HG03060 (cell line): ENCODE measurements around the gene RABGAP1L.
"Not testable (repeated sequence)": the region's sequence is repeated elsewhere in the genome, so short reads cannot be mapped to it uniquely, and the experiment has no call there.

Experiments
- ATAC-seq: cut with Tn5 transposase; IDR thresholded peaks from one replicate; pipeline ENCODE4 v1.9.1; 2021; ENCODE audit warnings: low read depth, moderate number of reproducible peaks; ENCODE audit not compliant: unreplicated experiment

Gene RABGAP1L

DNA sequence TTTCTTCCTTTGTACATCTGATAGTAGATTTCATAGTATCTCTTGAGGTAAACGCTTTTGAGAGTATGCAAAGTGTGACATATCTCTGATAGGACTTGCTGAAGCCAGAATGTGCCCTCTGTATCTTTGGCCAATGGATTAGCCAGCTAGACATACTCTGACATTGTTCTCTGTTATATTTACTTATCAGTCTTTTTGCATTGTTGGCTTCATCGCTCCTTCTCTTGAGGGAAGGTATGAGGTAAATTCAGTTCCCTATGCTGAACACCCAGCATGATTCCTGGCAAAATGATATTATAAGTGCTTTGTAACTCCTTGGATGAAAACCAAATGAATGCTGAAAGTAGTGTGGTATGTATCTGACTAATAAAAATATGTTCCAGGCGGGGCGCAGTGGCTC lies 677.2 kb downstream of the RABGAP1L start:
- no peak for ATAC-seq

DNA sequence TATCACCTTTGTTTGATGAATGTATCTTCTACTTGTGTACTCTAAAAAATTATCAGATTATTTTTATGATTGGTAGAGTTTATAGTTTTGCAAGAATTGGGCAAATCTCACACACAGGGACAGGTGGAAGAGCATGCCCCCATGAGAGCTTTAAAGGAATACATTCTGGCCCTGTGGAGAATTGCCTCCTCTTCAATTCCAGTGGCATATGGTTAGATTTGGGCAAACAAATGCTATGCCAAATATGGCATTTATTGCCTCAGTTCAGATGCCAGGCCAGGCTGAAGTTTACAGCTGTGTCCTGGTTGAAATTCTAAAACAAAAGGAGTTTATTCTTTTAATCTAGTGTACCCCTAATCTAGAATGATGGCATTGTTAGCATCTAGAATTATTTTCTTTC lies 678.1 kb downstream of the RABGAP1L start:
- ATAC-seq = no peak

DNA sequence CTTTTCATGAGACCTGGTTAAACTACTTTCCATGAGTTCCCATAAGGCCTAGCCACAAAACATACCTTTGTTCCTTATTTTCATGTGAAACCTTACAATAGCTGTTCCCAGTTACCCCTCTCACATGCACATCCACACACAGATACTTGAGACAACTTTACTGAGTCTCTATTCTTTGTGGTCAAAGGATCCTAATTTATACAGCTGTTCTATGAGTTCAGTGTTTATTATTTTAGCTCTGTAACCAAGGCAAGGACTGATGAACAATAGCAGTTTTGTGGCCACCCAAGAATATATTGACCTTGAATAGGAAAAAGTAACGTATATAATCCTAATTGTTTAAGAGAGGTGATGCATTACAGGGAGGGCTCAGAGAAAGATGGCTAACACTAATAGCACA lies 679.9 kb downstream of the RABGAP1L start:
- no peak for ATAC-seq

DNA sequence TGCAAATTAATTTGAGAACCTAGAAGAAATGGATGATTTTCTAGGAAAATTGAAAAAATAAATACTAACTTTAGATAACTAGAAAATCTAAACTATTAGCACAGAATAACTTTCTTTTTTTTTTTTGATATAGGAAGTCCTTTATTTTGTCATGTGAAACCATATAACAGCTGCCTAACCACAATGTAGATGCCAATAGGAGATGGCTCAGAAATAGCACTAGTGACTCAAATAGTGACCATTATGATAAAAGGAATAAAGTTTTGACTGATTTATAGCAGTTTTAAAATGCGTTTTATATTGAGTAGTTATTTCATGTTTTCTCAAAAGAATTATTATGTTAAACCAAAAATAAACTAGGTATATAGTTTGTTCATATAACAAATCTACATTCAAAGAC lies 682.4 kb downstream of the RABGAP1L start:
- ATAC-seq = no peak

DNA sequence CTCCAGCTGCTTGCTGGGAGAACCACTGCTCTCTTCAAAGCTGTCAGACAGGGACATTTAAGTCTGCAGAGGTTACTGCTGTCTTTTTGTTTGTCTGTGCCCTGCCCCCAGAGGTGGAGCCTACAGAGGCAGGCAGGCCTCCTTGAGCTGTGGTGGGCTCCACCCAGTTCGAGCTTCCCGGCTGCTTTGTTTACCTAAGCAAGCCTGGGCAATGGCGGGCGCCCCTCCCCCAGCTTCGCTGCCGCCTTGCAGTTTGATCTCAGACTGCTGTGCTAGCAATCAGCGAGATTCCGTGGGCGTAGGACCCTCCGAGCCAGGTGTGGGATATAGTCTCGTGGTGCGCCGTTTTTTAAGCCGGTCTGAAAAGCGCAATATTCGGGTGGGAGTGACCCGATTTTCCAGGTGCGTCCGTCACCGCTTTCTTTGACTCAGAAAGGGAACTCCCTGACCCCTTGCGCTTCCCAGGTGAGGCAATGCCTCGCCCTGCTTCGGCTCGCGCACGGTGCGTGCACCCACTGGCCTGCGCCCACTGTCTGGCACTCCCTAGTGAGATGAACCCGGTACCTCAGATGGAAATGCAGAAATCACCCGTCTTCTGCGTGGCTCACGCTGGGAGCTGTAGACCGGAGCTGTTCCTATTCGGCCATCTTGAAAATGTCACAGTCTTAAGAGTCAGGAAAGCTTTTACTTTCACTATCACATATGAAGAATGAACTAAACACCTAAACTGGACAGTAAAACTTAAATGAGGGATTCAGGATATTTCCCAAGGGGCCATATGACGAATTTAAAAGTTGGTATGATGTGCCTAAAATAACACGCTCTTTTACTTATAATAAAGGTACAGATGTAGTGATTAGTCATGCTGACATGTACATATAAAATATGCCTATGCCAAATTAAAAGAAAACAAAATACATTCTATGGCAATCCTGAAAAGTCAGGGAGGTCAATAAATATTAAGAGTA lies 689.6 kb downstream of the RABGAP1L start:
- ATAC-seq = not testable (repeated sequence)

DNA sequence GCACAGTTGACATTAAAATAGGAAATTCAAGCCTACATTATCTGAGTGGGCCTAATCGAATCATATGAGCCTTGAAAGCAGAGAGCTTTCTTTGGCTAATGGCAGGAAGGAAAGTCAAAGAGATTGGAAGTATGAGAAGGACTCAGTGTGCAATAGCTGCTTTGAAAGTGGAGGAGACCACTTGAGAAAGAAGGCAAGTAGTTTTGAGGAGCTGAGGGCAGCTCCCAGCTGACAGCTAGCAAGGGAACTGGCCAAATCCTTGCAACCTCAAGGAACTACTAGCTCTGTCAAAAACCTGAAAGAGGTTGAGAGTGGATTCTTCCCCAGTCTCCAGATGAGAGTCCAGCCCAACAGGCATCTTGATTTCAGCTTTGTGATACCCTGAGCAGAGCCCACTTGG lies 691.4 kb downstream of the RABGAP1L start:
- no peak for ATAC-seq

- no peak for ATAC-seq
Observed at GRCh38 chr1:174858301-174858700, 699.0 kb downstream of the RABGAP1L start.

DNA sequence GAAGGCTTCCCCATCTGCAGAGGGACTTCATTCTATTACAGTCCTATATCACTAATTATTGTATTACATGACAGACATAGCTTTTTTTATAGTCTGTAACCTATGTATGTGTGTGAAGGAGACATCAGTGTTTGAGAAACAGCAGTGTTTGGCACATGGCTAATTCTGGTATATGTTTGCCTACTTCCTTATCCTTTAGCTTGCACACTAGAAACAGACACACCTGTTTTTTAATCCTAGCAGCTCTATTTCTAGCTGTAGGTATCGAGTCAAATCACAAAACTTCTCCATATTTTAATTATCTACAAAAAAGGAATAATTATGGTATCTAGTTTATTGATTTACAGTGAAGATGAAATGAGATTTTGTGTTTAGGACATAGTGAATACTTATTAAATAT lies 711.0 kb downstream of the RABGAP1L start:
- no peak for ATAC-seq

DNA sequence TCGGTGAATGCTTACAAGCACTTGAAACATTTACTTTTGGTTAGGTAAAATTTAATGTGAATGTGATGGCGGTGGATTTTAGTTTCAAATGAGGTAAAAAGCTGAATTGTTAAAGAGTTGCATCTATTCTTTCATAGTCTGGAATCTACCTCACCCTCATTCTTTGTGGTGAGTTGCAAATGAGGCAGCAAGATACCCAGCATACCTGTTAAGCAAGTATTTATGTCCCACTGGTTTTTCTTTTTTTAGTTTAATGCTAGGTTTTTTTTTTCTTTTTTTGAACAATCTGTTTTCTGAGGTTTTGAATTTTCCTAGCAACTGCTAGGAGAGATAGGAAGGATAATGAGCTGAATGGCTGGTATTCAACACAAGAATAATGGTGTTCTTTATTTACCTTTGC lies 712.6 kb downstream of the RABGAP1L start:
- no peak for ATAC-seq

GRCh38 chr1:174872615-174873058 lies 713.3 kb downstream of the RABGAP1L start:
- no peak for ATAC-seq

DNA sequence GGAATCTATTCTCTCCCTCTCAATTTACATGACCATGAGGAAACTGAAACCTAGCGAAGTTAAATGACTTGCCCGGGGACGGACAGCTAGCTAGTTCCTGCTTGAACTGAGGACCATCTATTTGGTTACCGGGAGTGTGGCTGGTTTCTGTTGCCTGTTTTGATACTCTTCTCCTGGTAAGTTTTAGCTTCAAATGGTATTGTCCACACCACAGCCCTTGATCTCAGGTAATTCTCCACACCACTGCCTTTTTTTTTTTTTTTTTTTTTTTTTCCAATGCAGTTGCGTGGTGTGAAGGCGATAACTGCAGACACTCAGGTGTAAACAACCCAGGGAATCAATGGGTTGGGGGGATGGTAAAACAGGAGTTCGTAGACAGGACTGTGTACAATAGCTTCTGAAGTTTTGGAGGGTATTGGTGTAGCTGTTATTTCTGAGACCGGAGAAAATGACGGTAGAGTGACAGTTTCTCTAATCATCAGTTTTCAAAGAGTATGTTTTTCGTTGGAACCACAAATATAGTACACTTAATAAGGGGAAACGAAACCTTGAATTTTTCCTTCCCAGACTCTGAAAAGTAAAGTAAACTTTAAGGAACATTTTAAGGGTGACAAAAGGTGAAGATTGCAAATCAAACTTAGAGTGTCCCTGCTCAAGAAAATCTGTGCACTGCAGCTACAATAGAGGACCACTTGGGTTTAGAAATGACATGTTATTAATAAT lies 715.2 kb downstream of the RABGAP1L start:
- ATAC-seq = no peak

- no peak for ATAC-seq
Observed at GRCh38 chr1:174875306-174875705, 716.0 kb downstream of the RABGAP1L start.

DNA sequence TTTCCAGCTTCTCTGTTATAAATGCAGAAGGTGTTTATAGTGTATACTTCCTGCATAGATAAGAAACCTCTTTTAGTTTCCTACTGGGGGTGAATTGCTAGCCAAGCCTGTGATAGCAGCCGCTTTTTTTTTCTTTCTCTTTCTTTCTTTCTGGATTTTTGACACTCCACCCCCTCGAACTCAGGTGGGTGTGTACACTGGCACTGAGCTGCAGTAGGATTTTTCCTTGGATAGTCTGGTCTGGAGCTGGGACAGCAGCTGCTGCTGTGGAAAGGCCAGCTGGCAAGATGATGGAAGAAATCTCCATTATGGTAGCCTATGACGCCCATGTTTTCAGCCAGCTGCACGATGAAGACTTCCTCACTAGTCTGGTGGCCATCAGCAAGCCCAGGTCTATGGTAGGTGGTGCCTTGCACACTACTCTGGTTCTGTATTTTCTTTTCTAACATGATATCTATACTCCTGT lies 717.9 kb downstream of the RABGAP1L start:
- no peak for ATAC-seq

DNA sequence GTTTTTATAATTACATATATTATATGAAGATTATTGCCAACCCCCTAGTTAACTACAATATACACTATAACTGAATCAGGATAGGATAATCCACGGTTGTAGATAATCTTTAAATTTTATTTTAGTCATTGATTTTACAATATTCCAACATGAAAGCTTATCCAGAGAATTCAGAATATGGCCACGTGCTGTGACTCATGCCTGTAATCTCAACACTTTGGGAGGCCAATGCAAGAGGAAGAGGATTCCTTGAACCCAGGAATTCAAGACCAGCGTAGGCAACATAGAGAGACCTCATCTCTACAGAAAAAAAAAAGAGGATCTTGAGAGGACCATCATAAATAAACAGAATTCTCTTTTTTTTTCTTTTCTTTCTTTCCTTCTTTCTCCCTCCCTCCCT lies 720.9 kb downstream of the RABGAP1L start:
- no peak for ATAC-seq

DNA sequence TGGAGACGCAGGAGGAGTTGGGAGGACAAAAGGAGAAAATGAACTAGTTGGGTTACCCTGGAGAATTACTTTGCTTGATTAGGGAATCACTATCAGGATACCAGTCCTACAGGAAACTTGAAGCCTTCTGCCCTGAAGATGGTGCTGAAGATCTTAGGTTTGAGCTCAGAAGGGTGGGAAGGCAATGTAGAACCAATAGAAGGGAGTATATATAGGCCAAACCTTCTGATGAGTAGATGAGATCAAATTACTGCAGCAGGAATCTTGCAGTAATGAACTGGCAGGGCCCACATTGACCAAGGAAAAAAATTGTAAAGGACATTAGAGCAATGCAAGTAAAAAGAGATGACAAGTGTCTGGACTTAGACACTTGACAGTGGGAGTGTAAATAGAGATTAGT lies 724.1 kb downstream of the RABGAP1L start:
- ATAC-seq = no peak

GRCh38 chr1:174884038-174884437 lies 724.7 kb downstream of the RABGAP1L start:
- no peak for ATAC-seq

DNA sequence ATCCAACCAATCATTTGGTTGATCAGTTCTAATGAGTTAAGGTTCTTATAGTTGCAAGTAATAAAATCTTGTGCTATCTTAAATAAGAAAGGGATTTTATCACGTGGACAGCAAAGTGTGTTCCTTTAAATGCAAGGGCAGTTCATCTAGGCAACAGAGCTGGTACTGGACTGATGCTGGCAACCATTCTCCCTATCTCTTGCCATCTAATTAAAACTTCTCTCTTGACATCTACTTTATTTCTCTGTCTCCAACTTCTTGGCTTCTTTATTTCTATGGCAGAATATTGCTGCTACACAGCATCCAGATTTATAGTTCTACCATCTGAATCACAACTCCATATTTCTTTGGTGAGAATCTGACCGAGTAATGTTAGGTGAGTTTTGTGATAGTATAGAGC lies 725.2 kb downstream of the RABGAP1L start:
- ATAC-seq = no peak

- ATAC-seq = no peak
Observed at GRCh38 chr1:174890024-174890423, 730.7 kb downstream of the RABGAP1L start.

DNA sequence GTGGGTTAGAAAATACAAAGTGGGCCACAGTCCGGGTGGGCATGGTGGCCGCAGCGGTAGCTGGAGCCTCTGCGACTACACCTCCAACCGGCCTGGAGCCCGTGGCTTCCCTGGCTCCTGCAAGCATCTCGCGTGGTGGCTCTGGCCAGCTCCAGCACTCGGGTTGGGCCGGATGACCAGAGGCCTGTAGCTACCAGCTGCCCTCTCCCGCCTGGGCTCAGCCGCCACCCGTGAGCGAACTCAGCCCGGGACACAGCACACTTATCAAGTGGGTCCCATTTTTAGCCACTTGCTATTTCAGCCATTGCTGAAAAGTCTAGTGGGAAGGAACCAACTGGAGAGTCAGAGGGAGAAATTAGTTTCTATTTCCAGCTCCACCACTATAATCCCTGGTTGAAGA lies 732.7 kb downstream of the RABGAP1L start:
- ATAC-seq = no peak

GRCh38 chr1:174894117-174894762 lies 734.9 kb downstream of the RABGAP1L start:
- no peak for ATAC-seq

GRCh38 chr1:174895610-174896009 lies 736.3 kb downstream of the RABGAP1L start:
- ATAC-seq = not testable (repeated sequence)
